SU-DHL-6 (cell line): Measurements from ENCODE around the gene FAM98C.

ENCODE experiments used
- H2AFZ ChIP-seq: fragments of 200-600 bp; sonication (generic); 2 replicates; pipeline ENCODE4 v1.6.1; 2014; ENCODE audit warnings: low read depth, mild to moderate bottlenecking, moderate library complexity, mixed read lengths, antibody characterized with exemption, low read length; ENCODE audit not compliant: severe bottlenecking
- H3F3A ChIP-seq: fragments of 200-600 bp; shearing (Covaris generic); 2 replicates; pipeline ENCODE4 v1.6.0; 2016; ENCODE audit warnings: antibody characterized with exemption, mild to moderate bottlenecking; ENCODE audit not compliant: insufficient read depth
- H3K27ac ChIP-seq: fragments of 200-600 bp; sonication (generic); 2 replicates; pipeline ENCODE4 v1.5.1; 2016; ENCODE audit warnings: low read depth, mild to moderate bottlenecking, low read length, moderate library complexity, mixed read lengths
- H3K27me3 ChIP-seq: fragments of 200-600 bp; sonication (generic), shearing (Covaris generic); 2 replicates; pipeline ENCODE4 v1.6.0; 2014; ENCODE audit warnings: mild to moderate bottlenecking, low read length
- H3K36me3 ChIP-seq: fragments of 200-600 bp; sonication (generic); 2 replicates; pipeline ENCODE4 v1.6.1; 2014; ENCODE audit warnings: mild to moderate bottlenecking, low read length, mixed read lengths
- H3K4me2 ChIP-seq: fragments of 300-600, 200-600 bp; shearing (Covaris generic), sonication (generic); 2 replicates; pipeline ENCODE4 v1.6.0; 2014; ENCODE audit warnings: low read length, low read depth, mild to moderate bottlenecking; ENCODE audit not compliant: poor library complexity, severe bottlenecking
- H3K4me3 ChIP-seq: fragments of 200-600 bp; sonication (generic); 2 replicates; pipeline ENCODE4 v1.5.1; 2014; ENCODE audit warnings: antibody characterized with exemption, low read length, mild to moderate bottlenecking, mixed read lengths; ENCODE audit not compliant: insufficient read depth, poor library complexity, severe bottlenecking
- H3K79me2 ChIP-seq: fragments of 200-600 bp; sonication (generic); 2 replicates; pipeline ENCODE4 v1.6.1; 2014; ENCODE audit warnings: mild to moderate bottlenecking, low read length, moderate library complexity; ENCODE audit not compliant: insufficient read depth
- H3K9ac ChIP-seq: fragments of 200-600 bp; sonication (generic); 2 replicates; pipeline ENCODE4 v1.7.0; 2014; ENCODE audit warnings: mild to moderate bottlenecking, low read length
- H3K9me2 ChIP-seq: fragments of 200-600 bp; sonication (generic); replicated peaks from 2 replicates; pipeline ENCODE4 v1.6.1; 2014; ENCODE audit warnings: low read length; ENCODE audit not compliant: insufficient read depth
- H3K9me3 ChIP-seq: fragments of 200-600 bp; sonication (generic); 2 replicates; pipeline ENCODE4 v1.6.1; 2014; ENCODE audit warnings: low read length, mixed read lengths; ENCODE audit not compliant: insufficient read depth
- H4K20me1 ChIP-seq: fragments of 200-600 bp; sonication (generic); 2 replicates; pipeline ENCODE4 v1.6.1; 2014; ENCODE audit warnings: low read depth, mild to moderate bottlenecking, antibody characterized with exemption, low read length, moderate library complexity, mixed read lengths
- CTCF ChIP-seq: fragments of 200-600 bp; sonication (generic); IDR thresholded peaks from one replicate; pipeline ENCODE4 v1.5.1; 2017; ENCODE audit warnings: antibody characterized with exemption, mild to moderate bottlenecking, low read length, moderate library complexity; ENCODE audit not compliant: insufficient read depth, poor library complexity, severe bottlenecking
- EZH2phosphoT487 ChIP-seq: fragments of 200-600 bp; sonication (generic), shearing (Covaris generic); conservative IDR thresholded peaks from 2 replicates; pipeline ENCODE4 v1.6.1; 2018; ENCODE audit warnings: mild to moderate bottlenecking, antibody characterized with exemption, low read length, moderate library complexity, mixed read lengths

FAM98C gene

GRCh38 chr19:38417544-38418506 lies 14.9 kb downstream of the FAM98C start:
- TF ChIP-seq CTCF (no peak), EZH2phosphoT487 (no peak)
- H3K79me2 ChIP-seq = no peaks in the 10 kb centered on the region
- H3F3A ChIP-seq = no peaks in the 10 kb centered on the region
- H3K9me3 ChIP-seq = no peaks in the 10 kb centered on the region
- no peaks in the 10 kb centered on the region for H3K36me3 ChIP-seq
- H4K20me1 ChIP-seq = no peaks in the 10 kb centered on the region
- H3K9me2 ChIP-seq = no peaks in the 10 kb centered on the region
- H3K9ac ChIP-seq = no peak overlapping the region
- H3K27ac ChIP-seq = no peak overlapping the region
- H2AFZ ChIP-seq = no peak overlapping the region
- no peak overlapping the region for H3K4me3 ChIP-seq
- H3K27me3 ChIP-seq = no peaks in the 10 kb centered on the region
- peak overlapping the region; percentile 27 for H3K4me2 ChIP-seq

- H3K79me2 ChIP-seq = no peaks in the 10 kb centered on the region
- H3K27ac ChIP-seq = no peak overlapping the region
- H3K4me3 ChIP-seq = no peak overlapping the region
- no peaks in the 10 kb centered on the region for H4K20me1 ChIP-seq
- no peaks in the 10 kb centered on the region for H3K9me3 ChIP-seq
- no peak overlapping the region for H3K4me2 ChIP-seq
- H3F3A ChIP-seq = no peaks in the 10 kb centered on the region
- H3K27me3 ChIP-seq = no peaks in the 10 kb centered on the region
- no peak overlapping the region for H2AFZ ChIP-seq
- no peak for TF ChIP-seq EZH2phosphoT487
- no peak for TF ChIP-seq CTCF
- H3K9me2 ChIP-seq = no peaks in the 10 kb centered on the region
- H3K36me3 ChIP-seq = no peaks in the 10 kb centered on the region
- H3K9ac ChIP-seq = no peak overlapping the region
These were observed 18.0 kb downstream of the FAM98C start for GRCh38 chr19:38420935-38421334.

GRCh38 chr19:38421856-38422255 lies 19.0 kb downstream of the FAM98C start:
- Histone ChIP-seq H4K20me1 (no peaks in the 10 kb centered on the region), H3K36me3 (no peaks in the 10 kb centered on the region), H3K9me3 (no peaks in the 10 kb centered on the region), H3K4me3 (no peak overlapping the region), H3K4me2 (no peak overlapping the region), H3F3A (no peaks in the 10 kb centered on the region), H3K79me2 (no peaks in the 10 kb centered on the region), H2AFZ (no peak overlapping the region), H3K9ac (no peak overlapping the region), H3K27ac (no peak overlapping the region), H3K9me2 (no peaks in the 10 kb centered on the region), H3K27me3 (no peaks in the 10 kb centered on the region)
- TF ChIP-seq CTCF (no peak), EZH2phosphoT487 (no peak)
